DND-41 (cell line): ENCODE data around the gene RNF225.
A peak's percentile ranks its signal among the peaks of the same experiment; 100 is the strongest.
"Not testable (repeated sequence)": the region's sequence is repeated elsewhere in the genome, so short reads cannot be mapped to it uniquely, and the experiment has no call there.

Source experiments
- ATAC-seq: fragments of 200-7000 bp; cut with Tn5 transposase; 3 replicates; pipeline ENCODE4 v1.9.1; 2021; ENCODE audit warnings: low read depth; ENCODE audit not compliant: insufficient read depth
- DNase-seq: peaks from one replicate; pipeline ENCODE4 v3.0.0-alpha.2; 2020
- H2AFZ ChIP-seq: 2 replicates; pipeline ENCODE4 v1.6.0; 2012; ENCODE audit warnings: low read depth, low read length
- H3K27ac ChIP-seq: 2 replicates; pipeline ENCODE4 v1.5.1; 2012; ENCODE audit warnings: low read length, inconsistent platforms
- H3K27me3 ChIP-seq: fragments of 200-600 bp; sonication (generic); 2 replicates; pipeline ENCODE4 v1.6.0; 2012; ENCODE audit warnings: low read length, mild to moderate bottlenecking, inconsistent platforms; ENCODE audit not compliant: insufficient read depth, poor library complexity
- H3K36me3 ChIP-seq: 2 replicates; pipeline ENCODE4 v1.5.1; 2012; ENCODE audit warnings: low read length, inconsistent platforms; ENCODE audit not compliant: insufficient read depth
- H3K4me1 ChIP-seq: 2 replicates; pipeline ENCODE4 v1.5.1; 2012; ENCODE audit warnings: mild to moderate bottlenecking, low read length; ENCODE audit not compliant: insufficient read depth
- H3K4me2 ChIP-seq: 2 replicates; pipeline ENCODE4 v1.6.0; 2012; ENCODE audit warnings: mild to moderate bottlenecking, moderate library complexity, low read length, inconsistent platforms; ENCODE audit not compliant: insufficient read depth
- H3K4me3 ChIP-seq, 2 experiments: fragments of 200-600 bp in 1 of 2; shearing (Covaris generic) in 1 of 2; 2 replicates each; pipeline ENCODE4 v1.5.1; 2012 to 2016; ENCODE audit warnings: inconsistent platforms in 2 of 2, low read length in 2 of 2, mild to moderate bottlenecking in 2 of 2, low read depth in 1 of 2, moderate library complexity in 1 of 2
- H3K79me2 ChIP-seq: 2 replicates; pipeline ENCODE4 v1.6.0; 2012; ENCODE audit warnings: low read length, inconsistent platforms; ENCODE audit not compliant: insufficient read depth
- H3K9ac ChIP-seq: 2 replicates; pipeline ENCODE4 v1.6.0; 2012; ENCODE audit warnings: low read depth, mild to moderate bottlenecking, inconsistent platforms, low read length, moderate library complexity
- H3K9me3 ChIP-seq: 2 replicates; pipeline ENCODE4 v1.5.1; 2012; ENCODE audit warnings: low read length, moderate library complexity, mild to moderate bottlenecking, inconsistent platforms; ENCODE audit not compliant: insufficient read depth, severe bottlenecking
- H4K20me1 ChIP-seq: 2 replicates; pipeline ENCODE4 v1.6.0; 2012; ENCODE audit warnings: low read length; ENCODE audit not compliant: insufficient read depth
- EZH2 ChIP-seq: IDR thresholded peaks from 3 replicates; pipeline ENCODE4 v1.6.1; 2012; ENCODE audit warnings: borderline replicate concordance, low read depth, mild to moderate bottlenecking, moderate library complexity, low read length, inconsistent platforms; ENCODE audit not compliant: severe bottlenecking
- TF ChIP-seq, protein P1 (sequence below): IDR thresholded peaks from 2 replicates; pipeline ENCODE4 v1.5.1; 2012; ENCODE audit warnings: borderline replicate concordance, low read length, moderate library complexity, mild to moderate bottlenecking; ENCODE audit not compliant: poor library complexity, severe bottlenecking; ENCODE audit errors: extremely low read depth

The RNF225 gene

GRCh38 chr19:58395220-58395978 lies at the start of gene RNF225:
RNF225 (plus strand) TSS chr19:58395656; CDS start chr19:58396090, 434 bp downstream.
- no peak within 1 kb of the TSS for H3K9ac ChIP-seq
- H3K4me2 ChIP-seq: no peak within 1 kb of the TSS
- H2AFZ ChIP-seq: no peak within 1 kb of the TSS
- H3K9me3 ChIP-seq: no peaks in the 10 kb centered on the region
- H3K79me2 ChIP-seq: peaks cover 23% of the 10 kb centered on the region
- DNase-seq (peak; percentile 41), ATAC-seq (peak; percentile 42)
- H3K27ac ChIP-seq: no peak within 1 kb of the TSS
- H4K20me1 ChIP-seq: peaks cover 41% of the 10 kb centered on the region
- peaks cover 11% of the 10 kb centered on the region for H3K4me1 ChIP-seq
- no peak within 1 kb of the TSS for H3K4me3 ChIP-seq
- peaks cover 55% of the 10 kb centered on the region for H3K36me3 ChIP-seq
- no peaks in the 10 kb centered on the region for H3K27me3 ChIP-seq
- TF ChIP-seq, protein P1, sequence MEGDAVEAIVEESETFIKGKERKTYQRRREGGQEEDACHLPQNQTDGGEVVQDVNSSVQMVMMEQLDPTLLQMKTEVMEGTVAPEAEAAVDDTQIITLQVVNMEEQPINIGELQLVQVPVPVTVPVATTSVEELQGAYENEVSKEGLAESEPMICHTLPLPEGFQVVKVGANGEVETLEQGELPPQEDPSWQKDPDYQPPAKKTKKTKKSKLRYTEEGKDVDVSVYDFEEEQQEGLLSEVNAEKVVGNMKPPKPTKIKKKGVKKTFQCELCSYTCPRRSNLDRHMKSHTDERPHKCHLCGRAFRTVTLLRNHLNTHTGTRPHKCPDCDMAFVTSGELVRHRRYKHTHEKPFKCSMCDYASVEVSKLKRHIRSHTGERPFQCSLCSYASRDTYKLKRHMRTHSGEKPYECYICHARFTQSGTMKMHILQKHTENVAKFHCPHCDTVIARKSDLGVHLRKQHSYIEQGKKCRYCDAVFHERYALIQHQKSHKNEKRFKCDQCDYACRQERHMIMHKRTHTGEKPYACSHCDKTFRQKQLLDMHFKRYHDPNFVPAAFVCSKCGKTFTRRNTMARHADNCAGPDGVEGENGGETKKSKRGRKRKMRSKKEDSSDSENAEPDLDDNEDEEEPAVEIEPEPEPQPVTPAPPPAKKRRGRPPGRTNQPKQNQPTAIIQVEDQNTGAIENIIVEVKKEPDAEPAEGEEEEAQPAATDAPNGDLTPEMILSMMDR: no peak
- TF ChIP-seq EZH2: no peak

DNA sequence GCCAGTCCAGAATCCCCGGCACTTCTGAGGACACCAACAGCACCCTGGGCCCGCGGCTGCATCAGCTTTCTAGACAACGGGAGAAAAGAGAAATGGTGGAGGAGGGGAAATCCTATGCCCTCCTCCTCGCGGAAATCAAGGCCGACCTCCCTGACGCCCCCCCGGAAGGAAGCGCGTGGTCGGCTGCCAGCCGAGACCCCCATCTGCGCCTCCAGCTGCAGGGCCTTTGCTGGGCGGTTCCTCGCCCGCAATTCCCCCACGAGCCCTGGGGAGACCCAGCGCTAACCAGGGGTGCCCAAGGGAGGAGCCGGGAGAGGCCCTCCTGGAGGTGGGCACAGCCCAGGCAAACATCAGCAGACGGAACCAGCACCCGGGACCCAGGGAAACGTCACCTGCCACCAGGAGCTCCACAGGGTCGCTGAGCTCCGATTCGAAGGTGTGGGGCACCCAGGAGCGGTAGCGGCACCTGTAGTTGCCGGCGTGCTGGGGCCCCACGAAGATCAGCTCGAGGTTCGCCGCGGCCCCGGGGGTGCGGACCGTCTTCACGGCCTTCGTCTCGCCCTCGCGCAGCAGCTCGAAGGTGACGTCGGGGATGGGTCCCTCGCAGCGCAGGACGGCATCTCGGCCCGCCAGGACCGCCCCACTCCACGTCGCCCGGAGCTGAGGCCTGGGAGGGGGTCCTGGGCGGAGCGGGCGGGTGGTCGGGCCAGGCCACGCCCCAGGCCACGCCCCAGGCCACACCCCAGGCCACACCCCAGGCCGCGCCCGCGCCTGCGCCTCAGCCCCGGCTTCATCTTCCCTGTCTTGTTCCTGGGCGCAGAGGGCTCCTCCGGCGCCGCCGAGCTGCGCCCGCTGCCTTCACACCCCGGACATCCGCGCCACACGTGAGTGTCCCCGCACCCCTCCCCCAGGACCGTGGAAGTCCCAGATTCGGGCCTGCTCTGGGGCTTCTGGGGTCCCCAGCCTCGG lies 48.2 kb upstream of the RNF225 start:
- Histone ChIP-seq H3K4me2 (peak overlapping the region; percentile 99), H3K9ac (peak overlapping the region; percentile 84), H3K27ac (peak overlapping the region; percentile 80), H3K79me2 (peaks cover 35% of the 10 kb centered on the region), H3K4me3 (peak overlapping the region; percentile 100), H2AFZ (peak overlapping the region; percentile 99), H4K20me1 (peaks cover 5% of the 10 kb centered on the region), H3K36me3 (peaks cover 15% of the 10 kb centered on the region), H3K9me3 (no peaks in the 10 kb centered on the region), H3K27me3 (no peaks in the 10 kb centered on the region), H3K4me1 (peaks cover 40% of the 10 kb centered on the region)
- peak; percentile 86 for DNase-seq
- peak; percentile 85 for ATAC-seq
- TF ChIP-seq EZH2: no peak

DNA sequence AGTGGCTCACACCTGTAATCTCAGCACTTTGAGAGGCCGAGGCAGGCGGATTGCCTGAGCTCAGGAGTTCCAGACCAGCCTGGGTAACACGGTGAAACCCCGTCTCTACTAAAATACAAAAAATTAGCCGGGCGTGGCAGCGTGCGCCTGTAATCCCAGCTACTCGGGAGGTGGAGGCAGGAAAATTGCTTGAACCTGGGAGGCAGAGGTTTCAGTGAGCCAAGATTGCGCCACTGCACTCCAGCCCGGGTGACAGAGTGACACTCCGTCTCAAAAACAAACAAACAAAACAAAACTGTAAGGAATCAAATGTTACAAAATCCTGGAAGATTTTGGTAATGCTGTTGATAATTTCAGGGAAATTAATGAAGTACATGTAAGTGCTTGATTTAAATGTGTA lies 47.4 kb upstream of the RNF225 start:
- peak overlapping the region; percentile 99 for H3K4me2 ChIP-seq
- not testable (repeated sequence) for H4K20me1 ChIP-seq, ATAC-seq, H3K27me3 ChIP-seq, DNase-seq, H3K9me3 ChIP-seq
- H3K79me2 ChIP-seq: peaks cover 35% of the 10 kb centered on the region
- H3K4me3 ChIP-seq: peak overlapping the region; percentile 100
- H3K27ac ChIP-seq: peak overlapping the region; percentile 80
- H2AFZ ChIP-seq: peak overlapping the region; percentile 99
- H3K9ac ChIP-seq: peak overlapping the region; percentile 84
- H3K4me1 ChIP-seq: peaks cover 40% of the 10 kb centered on the region
- peaks cover 15% of the 10 kb centered on the region for H3K36me3 ChIP-seq

- ATAC-seq: no peak
Measured at GRCh38 chr19:58349590-58349989, 45.9 kb upstream of the RNF225 start.

More at GRCh38 chr19:58349590-58349989, 45.9 kb upstream of the RNF225 start:
- DNase-seq: no peak
- TF ChIP-seq EZH2: no peak
- TF ChIP-seq, protein P1: no peak
- no peaks in the 10 kb centered on the region for H3K27me3 ChIP-seq
- H3K4me3 ChIP-seq: no peak overlapping the region
- no peak overlapping the region for H3K27ac ChIP-seq
- H3K9ac ChIP-seq: no peak overlapping the region
- peaks cover 26% of the 10 kb centered on the region for H3K36me3 ChIP-seq
- H4K20me1 ChIP-seq: peaks cover 12% of the 10 kb centered on the region
- no peaks in the 10 kb centered on the region for H3K9me3 ChIP-seq
- peaks cover 35% of the 10 kb centered on the region for H3K79me2 ChIP-seq
- H3K4me2 ChIP-seq: peak overlapping the region; percentile 99
- H2AFZ ChIP-seq: no peak overlapping the region
- peaks cover 40% of the 10 kb centered on the region for H3K4me1 ChIP-seq
